NCI-H187 treated with DMSO at 0.1 percent for 48 hours (cell line): ENCODE data around the gene NAA25.
"Not testable (repeated sequence)": the region's sequence is repeated elsewhere in the genome, so short reads cannot be mapped to it uniquely, and the experiment has no call there.

Experiments used
- DNase-seq: peaks from one replicate; lab custom pipeline; 2025; lab: John Stamatoyannopoulos, UW

Gene NAA25

GRCh38 chr12:112061137-112061536, 47.4 kb downstream of the NAA25 start:
- no peak for DNase-seq

DNA sequence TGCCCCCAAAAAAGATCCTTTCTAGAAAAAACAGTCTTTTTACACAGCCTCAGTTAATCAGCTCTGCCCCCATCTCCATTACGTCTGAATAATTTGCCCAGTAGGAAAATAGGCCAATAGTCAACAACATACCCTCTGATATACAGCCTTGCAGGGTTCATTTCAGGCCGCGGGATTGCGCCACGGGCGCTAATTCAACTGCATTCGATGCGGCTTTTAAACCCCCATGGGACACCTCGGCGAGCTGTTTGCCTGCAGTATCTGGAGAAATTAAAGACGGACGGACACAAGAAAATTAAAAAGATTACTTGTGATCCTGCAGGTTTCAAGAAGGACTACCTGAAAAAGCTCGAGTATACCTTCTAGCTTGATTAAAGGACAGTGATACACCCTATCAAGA, 59.2 kb downstream of the NAA25 start:
- no peak for DNase-seq

DNA sequence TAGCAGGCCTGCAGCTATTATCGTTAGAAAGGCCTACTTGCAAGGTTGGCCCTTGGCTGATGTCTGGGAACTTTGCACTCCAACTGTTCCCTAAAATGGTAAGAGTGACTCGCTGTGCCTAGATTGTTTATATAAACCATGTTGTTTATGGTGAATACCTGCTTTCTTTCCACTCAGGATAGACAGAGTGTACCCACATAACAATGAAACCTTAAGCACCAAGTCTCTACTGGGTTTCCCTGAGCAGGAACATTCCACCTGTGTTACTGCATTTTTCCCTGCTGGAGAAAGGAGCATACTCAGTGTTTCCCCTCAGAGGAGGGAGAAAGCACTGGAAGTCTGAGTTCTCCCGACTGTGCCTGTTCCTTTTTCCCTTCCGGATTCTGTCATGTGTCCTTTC, 62.6 kb downstream of the NAA25 start:
- no peak for DNase-seq

DNA sequence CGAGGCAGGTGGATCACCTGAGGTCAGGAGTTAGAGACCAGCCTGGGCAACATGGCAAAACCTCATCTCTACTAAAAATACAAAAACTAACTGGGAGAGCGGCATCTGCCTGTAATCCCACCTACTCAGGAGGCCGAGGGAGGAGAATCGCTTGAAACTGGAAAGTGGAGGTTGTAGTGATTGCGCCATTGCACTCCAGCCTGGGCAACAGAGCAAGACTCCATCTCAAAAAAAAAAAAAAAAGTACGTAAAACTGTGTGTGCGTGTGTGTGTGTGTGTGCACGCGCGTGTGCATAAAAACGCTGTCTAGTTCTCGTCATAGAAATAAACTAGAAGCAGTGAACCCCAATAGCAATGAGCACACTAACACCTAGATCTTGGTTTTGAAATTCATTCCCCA, 72.0 kb downstream of the NAA25 start:
- DNase-seq = not testable (repeated sequence)

GRCh38 chr12:112035219-112035785, 73.3 kb downstream of the NAA25 start:
- DNase-seq = no peak

GRCh38 chr12:112032292-112032691, 76.3 kb downstream of the NAA25 start:
- DNase-seq = no peak

DNA sequence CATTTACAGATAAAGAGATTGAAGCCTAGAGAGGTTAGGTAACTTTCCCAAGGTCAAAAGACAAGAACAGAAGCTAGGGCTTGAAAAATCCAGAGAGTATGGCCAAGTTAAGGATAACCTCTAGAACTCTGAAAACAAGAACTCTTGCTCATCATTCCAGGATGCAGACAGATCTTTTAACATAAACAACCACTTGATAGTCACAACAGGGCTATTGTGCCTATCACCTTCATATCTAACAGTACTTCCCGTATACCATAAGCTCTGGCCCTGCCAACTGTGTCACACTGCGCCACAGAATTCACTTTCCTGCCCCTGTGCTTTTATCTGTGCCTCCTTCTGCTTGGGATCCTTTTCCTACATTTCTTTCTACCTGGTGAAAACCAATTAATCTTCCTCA, 77.1 kb downstream of the NAA25 start:
- DNase-seq = no peak

DNA sequence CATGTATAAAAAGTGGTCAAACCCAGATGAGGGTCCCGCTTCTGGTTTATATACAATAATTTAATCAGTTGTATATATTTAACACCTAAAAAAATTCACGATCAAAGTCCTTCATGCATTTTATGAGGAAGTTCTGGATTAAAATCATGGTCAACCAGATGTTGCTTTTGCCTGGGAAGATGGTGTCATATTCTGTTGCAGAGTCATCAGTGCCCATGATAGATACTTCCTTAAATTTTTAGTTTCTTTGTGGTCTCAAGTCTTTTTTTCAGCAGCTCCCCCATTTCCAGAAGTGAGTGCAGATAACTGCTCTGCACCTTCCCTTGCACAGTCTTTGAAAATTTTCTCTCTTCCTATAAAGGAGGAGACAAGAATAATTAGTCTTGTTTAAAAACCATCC, 79.3 kb downstream of the NAA25 start:
- no peak for DNase-seq

- no peak for DNase-seq
These were observed 82.7 kb downstream of the NAA25 start for GRCh38 chr12:112025808-112026375.

- DNase-seq = no peak
These were observed 84.7 kb downstream of the NAA25 start for GRCh38 chr12:112023759-112024396.

GRCh38 chr12:112022241-112023016, 86.2 kb downstream of the NAA25 start:
- DNase-seq = no peak

GRCh38 chr12:112020947-112021457, 87.6 kb downstream of the NAA25 start:
- DNase-seq = no peak

- no peak for DNase-seq
These were observed 89.9 kb downstream of the NAA25 start for GRCh38 chr12:112018571-112019237.

GRCh38 chr12:112017041-112017440, 91.5 kb downstream of the NAA25 start:
- DNase-seq = no peak

DNA sequence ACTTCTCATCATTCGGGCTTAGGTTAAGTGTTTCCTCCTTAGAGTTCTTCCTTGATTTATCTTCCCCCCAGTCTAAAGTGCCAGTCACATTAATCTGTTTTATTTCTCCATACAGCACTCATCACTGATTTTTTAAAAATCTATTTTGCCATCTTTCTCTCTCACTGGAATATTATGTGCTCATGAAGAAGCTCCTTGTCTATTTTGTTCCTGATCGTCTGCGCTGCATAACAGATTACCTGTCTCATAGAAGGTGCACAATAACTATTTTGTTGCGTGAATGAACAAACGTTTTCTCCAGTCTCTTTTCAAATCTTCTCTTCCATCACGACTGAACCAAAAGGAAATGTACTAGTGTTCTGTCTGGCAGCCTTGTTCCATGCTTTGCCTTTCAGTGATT, 92.6 kb downstream of the NAA25 start:
- DNase-seq = no peak

DNA sequence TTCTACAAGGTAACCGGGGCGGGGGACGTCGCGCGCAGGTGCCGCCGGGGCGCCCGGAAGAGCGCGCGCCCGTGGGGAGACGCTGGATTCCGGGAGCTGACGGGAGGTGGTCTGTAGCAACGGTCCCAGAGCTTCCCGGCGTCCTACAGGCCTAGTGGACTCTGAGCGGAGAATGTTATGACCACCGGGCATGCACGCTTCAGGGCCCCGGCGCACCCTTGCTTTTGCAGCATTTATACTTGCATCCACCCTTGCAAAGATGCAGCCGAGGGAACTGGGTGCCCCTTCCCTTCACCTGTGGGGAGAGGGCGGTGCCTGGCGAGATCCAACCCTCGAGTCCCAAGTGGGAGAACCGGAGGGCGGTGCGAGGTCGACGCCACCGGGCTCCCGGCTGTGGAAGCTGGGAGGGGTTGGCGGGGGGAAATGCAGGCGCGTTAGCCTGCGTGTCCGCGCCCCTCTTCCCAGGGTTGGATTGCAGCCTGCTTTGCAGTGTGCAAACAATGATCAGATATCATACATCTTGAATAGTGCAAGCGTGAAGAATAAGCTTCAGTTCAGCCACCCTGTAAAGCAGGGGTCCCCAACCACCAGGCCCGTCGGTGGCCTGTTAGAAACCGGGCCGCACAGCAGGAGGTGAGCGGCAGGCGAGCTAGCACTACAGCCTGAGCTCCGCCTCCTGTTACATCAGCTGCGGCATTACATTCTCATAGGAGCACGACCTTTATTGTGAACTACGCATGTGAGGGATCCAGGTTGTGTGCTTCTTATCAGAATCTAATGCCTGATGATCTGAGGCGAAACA, 94.8 kb downstream of the NAA25 start:
- no peak for DNase-seq

- DNase-seq = peak; percentile 94
These were observed 95.6 kb downstream of the NAA25 start, which contains the start of the genes ERP29 and TMEM116 for GRCh38 chr12:112012775-112013600. Gene ERP29 (plus strand): TSS chr12:112013426. CDS start chr12:112013466, 40 bp downstream. Gene TMEM116 (minus strand): TSS chr12:112013165. CDS start chr12:112005270, 7,895 bp downstream.

- DNase-seq = no peak
These were observed 96.9 kb downstream of the NAA25 start for GRCh38 chr12:112011685-112012084.

DNA sequence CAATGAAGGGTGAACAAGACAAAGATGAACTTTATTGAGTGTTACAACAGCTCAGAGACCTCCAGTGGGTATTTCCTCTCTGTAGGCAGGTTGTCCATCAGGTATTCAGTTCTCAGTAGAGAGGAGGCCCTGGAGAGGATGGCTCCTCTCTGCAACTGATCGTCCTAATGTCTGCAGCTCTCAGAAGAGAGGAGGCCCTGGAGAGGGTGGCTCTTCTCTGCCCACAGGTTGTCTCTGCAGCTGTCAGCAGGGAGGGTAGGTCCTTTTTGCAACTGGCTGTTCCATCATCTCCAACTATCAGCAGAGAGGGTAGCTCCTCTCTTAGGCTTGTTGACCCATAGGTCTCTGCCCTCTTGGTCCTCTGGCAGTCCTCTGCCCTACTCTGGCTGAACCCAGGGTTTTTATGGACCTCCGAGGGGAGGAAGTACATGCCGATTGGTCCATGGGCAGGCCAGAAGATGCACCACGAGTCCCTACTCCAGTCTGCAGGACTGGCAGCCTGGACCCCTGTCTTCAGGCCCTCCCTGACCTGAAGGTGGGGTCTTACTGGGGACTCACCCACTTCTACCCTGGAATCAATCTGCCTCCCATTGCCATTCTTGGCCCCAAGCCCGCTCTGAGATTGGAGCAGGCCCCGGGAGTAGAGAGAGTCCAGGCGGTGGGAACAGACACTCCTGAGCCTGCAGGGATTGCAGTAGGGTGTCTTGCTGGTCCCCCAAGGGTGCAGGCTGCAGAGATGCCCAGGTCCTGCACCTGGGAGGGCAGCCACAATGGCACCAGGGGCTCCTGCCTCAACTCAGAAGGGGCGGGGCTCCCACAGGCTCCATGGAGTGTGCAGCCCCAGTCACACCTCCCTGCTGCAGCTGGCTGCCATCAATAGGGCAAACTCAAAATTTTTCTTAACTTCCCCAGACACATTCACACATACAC, 97.9 kb downstream of the NAA25 start:
- no peak for DNase-seq
